GM12878 (cell line): Measurements from ENCODE around the gene TBCK. TPM values are rescaled to one million over a fixed set of nuclear protein-coding genes. Genes with fewer than 3 reads are reported as not detected.

Experiments used
- ATAC-seq: fragments of 200-7000 bp; cut with Tn5 transposase; 3 replicates; pipeline ENCODE4 v1.9.1; 2020; ENCODE audit warnings: mild to moderate bottlenecking, moderate library complexity
- BruUV-seq: library from RNA; stranded (reverse); fragments of 400-500 nt; replicated peaks from 2 replicates; lab custom pipeline; 2021; lab: Mats Ljungman, UMichigan
- CTCF ChIA-PET: fragments of 300-600 bp; sonication (Branson Sonifier 250); formaldehyde crosslinking; extraction: SDS; loops from one replicate; lab custom pipeline; 2021; ENCODE audit warnings: inconsistent platforms; lab: Yijun Ruan, JAX
- POLR2A ChIA-PET: fragments of 350-600 bp; formaldehyde crosslinking; extraction: SDS; loops from one replicate; lab custom pipeline; 2021; ENCODE audit warnings: inconsistent platforms; lab: Charles Lee
- RAD21 ChIA-PET: fragments of 300-600 bp; sonication (Branson Sonifier 250); formaldehyde crosslinking; loops from one replicate; lab custom pipeline; 2023; ENCODE audit warnings: antibody characterized with exemption; ENCODE audit not compliant: unreplicated experiment; lab: Charles Lee
- SMC1A ChIA-PET: fragments of 300-600 bp; sonication (Branson Sonifier 250); formaldehyde crosslinking; loops from one replicate; lab custom pipeline; 2023; ENCODE audit not compliant: unreplicated experiment, uncharacterized antibody; lab: Charles Lee
- DNase-seq: peaks from one replicate; pipeline ENCODE4 v3.0.0-alpha.2; 2011; ENCODE audit warnings: low read depth, low spot score
- FAIRE-seq: peaks from 3 replicates; lab custom pipeline; 2011; peaks lifted over from hg19 to GRCh38; lab: Jason Lieb, UNC
- H2AFZ ChIP-seq: 2 replicates; pipeline ENCODE4 v1.6.0; 2011; ENCODE audit warnings: low read depth, low read length, control low read depth; ENCODE audit not compliant: control insufficient read depth
- H3K27ac ChIP-seq: 2 replicates; pipeline ENCODE4 v1.5.1; 2011; ENCODE audit warnings: control low read depth; ENCODE audit not compliant: control insufficient read depth, insufficient read depth
- H3K27me3 ChIP-seq, 2 experiments: replicated peaks in 1 of 2; 2 replicates each; pipeline versions ENCODE4 v1.6.0 to v1.6.1; 2011; ENCODE audit warnings: low read length in 1 of 2; ENCODE audit not compliant: control insufficient read depth in 2 of 2, insufficient read depth in 2 of 2
- H3K36me3 ChIP-seq, 2 experiments: 2 replicates each; pipeline ENCODE4 v1.5.1; 2011; ENCODE audit warnings: low read length in 1 of 2; ENCODE audit not compliant: control insufficient read depth in 2 of 2, insufficient read depth in 2 of 2
- H3K4me1 ChIP-seq: 2 replicates; pipeline ENCODE4 v1.6.1; 2011; ENCODE audit warnings: mild to moderate bottlenecking, low read length, moderate library complexity, mixed read lengths; ENCODE audit not compliant: control insufficient read depth, insufficient read depth
- H3K4me2 ChIP-seq: 2 replicates; pipeline ENCODE4 v1.6.0; 2011; ENCODE audit warnings: control low read depth; ENCODE audit not compliant: control insufficient read depth, insufficient read depth
- H3K4me3 ChIP-seq: fragments of 200-600 bp; sonication (generic); 2 replicates; pipeline ENCODE4 v1.5.1; 2016
- H3K79me2 ChIP-seq: 2 replicates; pipeline ENCODE4 v1.6.0; 2011; ENCODE audit warnings: low read length; ENCODE audit not compliant: control insufficient read depth, insufficient read depth
- H3K9ac ChIP-seq: 2 replicates; pipeline ENCODE4 v1.8.0; 2011; ENCODE audit warnings: low read length, control low read depth, mixed read lengths; ENCODE audit not compliant: control insufficient read depth, insufficient read depth
- H3K9me3 ChIP-seq: replicated peaks from 3 replicates; pipeline ENCODE4 v1.5.1; 2011; ENCODE audit warnings: mild to moderate bottlenecking, low read length; ENCODE audit not compliant: control insufficient read depth, insufficient read depth
- H4K20me1 ChIP-seq: 2 replicates; pipeline ENCODE4 v1.6.0; 2011; ENCODE audit not compliant: control insufficient read depth, insufficient read depth
- NR2F1 ChIP-seq: fragments of 450-650 bp; conservative IDR thresholded peaks from 2 replicates; pipeline ENCODE4 v1.6.1; 2017; ENCODE audit warnings: mild to moderate bottlenecking
- ZBED1 ChIP-seq: IDR thresholded peaks from 2 replicates; pipeline ENCODE4 v1.6.1; 2016; ENCODE audit warnings: borderline replicate concordance
- WGBS: methylation state at CpG from one replicate; pipeline ENCODE4 v1.1.6; 2016; ENCODE audit warnings: low lambda C conversion rate; ENCODE audit not compliant: insufficient replicate concordance, insufficient coverage; ENCODE audit errors: missing lambda C conversion rate; 5-methylcytosine and 5-hydroxymethylcytosine counted together
- in situ Hi-C: fragments of 300-500 bp; cut with MboI; formaldehyde crosslinking; loops from 9 replicates; pipeline ENCODE4 v1.14.3; 2018; ENCODE audit warnings: mixed read lengths
- intact Hi-C: fragments of 100-400 bp; cut with micrococcal nuclease; formaldehyde crosslinking; loops from one replicate; pipeline ENCODE4 v1.14.2; 2022; ENCODE audit not compliant: unreplicated experiment
- polyA plus RNA-seq, 11 experiments: library from polyadenylated mRNA; depleted of rRNA in 4 of 11; unstranded in 6 of 11; stranded (reverse) in 5 of 11; fragments of >200 nt; fragmentation: Nextera tagmentation in 4 of 11; fragmentation: Illumina TruSeq in 1 of 11; extraction: Ambion mirVana in 4 of 11; extraction: Trizol in 1 of 11; gene quantifications; 1 replicate in 1 of 11; 2 replicates in 10 of 11; pipeline versions ENCODE4 v1.2.1 to v1.2.3, GENCODE V29; 2011 to 2016; ENCODE audit warnings: inconsistent platforms in 2 of 11, missing spikeins in 2 of 11, low read depth in 1 of 11
- total RNA-seq, 4 experiments: library from RNA; depleted of rRNA in 3 of 4; stranded (reverse); fragments of >200 nt in 3 of 4; fragmentation: Illumina TruSeq in 1 of 4; extraction: Trizol in 1 of 4; gene quantifications; 2 replicates each; pipeline versions ENCODE4 v1.2.1 to v1.2.3, GENCODE V29; 2013 to 2021
- TF ChIP-seq, protein P1 (sequence below): IDR thresholded peaks from 2 replicates; pipeline ENCODE4 v1.6.1; 2012; ENCODE audit warnings: improper control_type of control experiment, low read depth, low read length; ENCODE audit not compliant: insufficient replicate concordance
- TF ChIP-seq, protein P2 (sequence below): IDR thresholded peaks from 2 replicates; pipeline ENCODE4 v1.6.1; 2011; ENCODE audit warnings: borderline replicate concordance, low read depth, mild to moderate bottlenecking, moderate library complexity, low read length; ENCODE audit not compliant: insufficient read depth, poor library complexity, severe bottlenecking
- TF ChIP-seq, protein P3 (sequence below): fragments of 450-650 bp; IDR thresholded peaks from 2 replicates; pipeline ENCODE4 v1.6.1; 2017; ENCODE audit warnings: borderline replicate concordance

Gene TBCK
- total and polyA plus RNA-seq, 10 of the 15 experiments (the other 5 are each of a cell fraction or from before 2014, with no cell fraction given), result 4.1 to 30.3 (median 20.2) TPM

GRCh38 chr4:106022454-106022853 lies 293.6 kb downstream of the TBCK start:
- Histone ChIP-seq H3K9ac (no peak overlapping the region), H3K79me2 (no peaks in the 10 kb centered on the region), H4K20me1 (no peaks in the 10 kb centered on the region), H3K27ac (no peak overlapping the region), H3K4me2 (no peak overlapping the region), H3K27me3 (no peaks in the 10 kb centered on the region; a peak in 1 of 4 replicates), H3K9me3 (no peaks in the 10 kb centered on the region; the same call in 2 of the 3 replicates), H3K36me3 (no peaks in the 10 kb centered on the region), H3K4me1 (no peaks in the 10 kb centered on the region), H3K4me3 (no peak overlapping the region), H2AFZ (no peak overlapping the region)
- TF ChIP-seq, protein P1, sequence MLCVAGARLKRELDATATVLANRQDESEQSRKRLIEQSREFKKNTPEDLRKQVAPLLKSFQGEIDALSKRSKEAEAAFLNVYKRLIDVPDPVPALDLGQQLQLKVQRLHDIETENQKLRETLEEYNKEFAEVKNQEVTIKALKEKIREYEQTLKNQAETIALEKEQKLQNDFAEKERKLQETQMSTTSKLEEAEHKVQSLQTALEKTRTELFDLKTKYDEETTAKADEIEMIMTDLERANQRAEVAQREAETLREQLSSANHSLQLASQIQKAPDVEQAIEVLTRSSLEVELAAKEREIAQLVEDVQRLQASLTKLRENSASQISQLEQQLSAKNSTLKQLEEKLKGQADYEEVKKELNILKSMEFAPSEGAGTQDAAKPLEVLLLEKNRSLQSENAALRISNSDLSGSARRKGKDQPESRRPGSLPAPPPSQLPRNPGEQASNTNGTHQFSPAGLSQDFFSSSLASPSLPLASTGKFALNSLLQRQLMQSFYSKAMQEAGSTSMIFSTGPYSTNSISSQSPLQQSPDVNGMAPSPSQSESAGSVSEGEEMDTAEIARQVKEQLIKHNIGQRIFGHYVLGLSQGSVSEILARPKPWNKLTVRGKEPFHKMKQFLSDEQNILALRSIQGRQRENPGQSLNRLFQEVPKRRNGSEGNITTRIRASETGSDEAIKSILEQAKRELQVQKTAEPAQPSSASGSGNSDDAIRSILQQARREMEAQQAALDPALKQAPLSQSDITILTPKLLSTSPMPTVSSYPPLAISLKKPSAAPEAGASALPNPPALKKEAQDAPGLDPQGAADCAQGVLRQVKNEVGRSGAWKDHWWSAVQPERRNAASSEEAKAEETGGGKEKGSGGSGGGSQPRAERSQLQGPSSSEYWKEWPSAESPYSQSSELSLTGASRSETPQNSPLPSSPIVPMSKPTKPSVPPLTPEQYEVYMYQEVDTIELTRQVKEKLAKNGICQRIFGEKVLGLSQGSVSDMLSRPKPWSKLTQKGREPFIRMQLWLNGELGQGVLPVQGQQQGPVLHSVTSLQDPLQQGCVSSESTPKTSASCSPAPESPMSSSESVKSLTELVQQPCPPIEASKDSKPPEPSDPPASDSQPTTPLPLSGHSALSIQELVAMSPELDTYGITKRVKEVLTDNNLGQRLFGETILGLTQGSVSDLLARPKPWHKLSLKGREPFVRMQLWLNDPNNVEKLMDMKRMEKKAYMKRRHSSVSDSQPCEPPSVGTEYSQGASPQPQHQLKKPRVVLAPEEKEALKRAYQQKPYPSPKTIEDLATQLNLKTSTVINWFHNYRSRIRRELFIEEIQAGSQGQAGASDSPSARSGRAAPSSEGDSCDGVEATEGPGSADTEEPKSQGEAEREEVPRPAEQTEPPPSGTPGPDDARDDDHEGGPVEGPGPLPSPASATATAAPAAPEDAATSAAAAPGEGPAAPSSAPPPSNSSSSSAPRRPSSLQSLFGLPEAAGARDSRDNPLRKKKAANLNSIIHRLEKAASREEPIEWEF, result no peak
- TF ChIP-seq, protein P2, sequence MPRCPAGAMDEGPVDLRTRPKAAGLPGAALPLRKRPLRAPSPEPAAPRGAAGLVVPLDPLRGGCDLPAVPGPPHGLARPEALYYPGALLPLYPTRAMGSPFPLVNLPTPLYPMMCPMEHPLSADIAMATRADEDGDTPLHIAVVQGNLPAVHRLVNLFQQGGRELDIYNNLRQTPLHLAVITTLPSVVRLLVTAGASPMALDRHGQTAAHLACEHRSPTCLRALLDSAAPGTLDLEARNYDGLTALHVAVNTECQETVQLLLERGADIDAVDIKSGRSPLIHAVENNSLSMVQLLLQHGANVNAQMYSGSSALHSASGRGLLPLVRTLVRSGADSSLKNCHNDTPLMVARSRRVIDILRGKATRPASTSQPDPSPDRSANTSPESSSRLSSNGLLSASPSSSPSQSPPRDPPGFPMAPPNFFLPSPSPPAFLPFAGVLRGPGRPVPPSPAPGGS, result no peak
- TF ChIP-seq, protein P3, sequence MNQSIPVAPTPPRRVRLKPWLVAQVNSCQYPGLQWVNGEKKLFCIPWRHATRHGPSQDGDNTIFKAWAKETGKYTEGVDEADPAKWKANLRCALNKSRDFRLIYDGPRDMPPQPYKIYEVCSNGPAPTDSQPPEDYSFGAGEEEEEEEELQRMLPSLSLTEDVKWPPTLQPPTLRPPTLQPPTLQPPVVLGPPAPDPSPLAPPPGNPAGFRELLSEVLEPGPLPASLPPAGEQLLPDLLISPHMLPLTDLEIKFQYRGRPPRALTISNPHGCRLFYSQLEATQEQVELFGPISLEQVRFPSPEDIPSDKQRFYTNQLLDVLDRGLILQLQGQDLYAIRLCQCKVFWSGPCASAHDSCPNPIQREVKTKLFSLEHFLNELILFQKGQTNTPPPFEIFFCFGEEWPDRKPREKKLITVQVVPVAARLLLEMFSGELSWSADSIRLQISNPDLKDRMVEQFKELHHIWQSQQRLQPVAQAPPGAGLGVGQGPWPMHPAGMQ, result no peak
- no peak for TF ChIP-seq ZBED1
- no peak for TF ChIP-seq NR2F1
- SMC1A ChIA-PET, result interaction anchor here (0.9 kb wide), 1 partner anchor 12 kb away, joined by 3 read pairs; no protein-coding TSS in a partner anchor
- RAD21 ChIA-PET, result no interaction called here
- POLR2A ChIA-PET, result no interaction called here
- intact Hi-C loops (no loop called here), in situ Hi-C loops (no loop called here)
- ATAC-seq (no peak), DNase-seq (no peak), FAIRE-seq (no peak)
- CTCF ChIA-PET, result interaction anchor here (0.6 kb wide), 1 partner anchor 978 kb away, joined by 3 read pairs; no protein-coding TSS in a partner anchor
- BruUV-seq, result no TSS peak
- WGBS, result 61% methylated on average over 2 of the region's 2 CpGs
